HG02759 (cell line): ENCODE results near the gene BRME1.
A peak's percentile ranks its signal among the peaks of the same experiment; 100 is the strongest.
"Not testable (repeated sequence)": the region's sequence is repeated elsewhere in the genome, so short reads cannot be mapped to it uniquely, and the experiment has no call there.

Source experiments
- ATAC-seq: cut with Tn5 transposase; IDR thresholded peaks from one replicate; pipeline ENCODE4 v1.9.1; 2021; ENCODE audit warnings: mild to moderate bottlenecking, moderate library complexity; ENCODE audit not compliant: unreplicated experiment

The BRME1 gene

GRCh38 chr19:13868663-13869062 lies 37.3 kb downstream of the BRME1 start:
- no peak for ATAC-seq

DNA sequence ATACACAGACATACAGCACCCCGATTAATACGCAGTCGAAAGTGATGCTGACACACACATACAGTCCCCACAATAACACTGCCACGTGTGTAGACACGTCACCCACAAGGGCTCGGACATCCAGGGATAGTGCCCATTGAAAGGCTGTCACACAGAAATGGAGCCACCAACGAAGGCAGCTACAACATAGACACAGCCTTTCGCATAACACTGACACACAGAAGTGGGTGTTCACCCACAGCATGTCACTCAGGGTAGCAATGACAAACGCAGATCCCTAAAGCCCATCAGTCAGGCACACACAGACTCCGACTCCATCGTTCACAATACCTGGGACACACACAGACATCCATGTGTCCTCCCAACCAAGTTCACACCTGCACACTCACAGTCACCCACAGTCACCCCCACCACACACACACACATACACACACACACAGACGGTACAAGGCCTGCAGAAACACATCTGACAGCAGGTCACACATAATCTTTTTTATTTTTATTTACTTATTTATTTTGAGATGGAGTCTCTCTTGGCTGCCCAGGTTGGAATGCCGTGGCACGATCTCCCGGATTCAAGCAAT lies 39.4 kb downstream of the BRME1 start:
- ATAC-seq = no peak

- no peak for ATAC-seq
Measured at GRCh38 chr19:13865571-13866462, 40.1 kb downstream of the BRME1 start.

DNA sequence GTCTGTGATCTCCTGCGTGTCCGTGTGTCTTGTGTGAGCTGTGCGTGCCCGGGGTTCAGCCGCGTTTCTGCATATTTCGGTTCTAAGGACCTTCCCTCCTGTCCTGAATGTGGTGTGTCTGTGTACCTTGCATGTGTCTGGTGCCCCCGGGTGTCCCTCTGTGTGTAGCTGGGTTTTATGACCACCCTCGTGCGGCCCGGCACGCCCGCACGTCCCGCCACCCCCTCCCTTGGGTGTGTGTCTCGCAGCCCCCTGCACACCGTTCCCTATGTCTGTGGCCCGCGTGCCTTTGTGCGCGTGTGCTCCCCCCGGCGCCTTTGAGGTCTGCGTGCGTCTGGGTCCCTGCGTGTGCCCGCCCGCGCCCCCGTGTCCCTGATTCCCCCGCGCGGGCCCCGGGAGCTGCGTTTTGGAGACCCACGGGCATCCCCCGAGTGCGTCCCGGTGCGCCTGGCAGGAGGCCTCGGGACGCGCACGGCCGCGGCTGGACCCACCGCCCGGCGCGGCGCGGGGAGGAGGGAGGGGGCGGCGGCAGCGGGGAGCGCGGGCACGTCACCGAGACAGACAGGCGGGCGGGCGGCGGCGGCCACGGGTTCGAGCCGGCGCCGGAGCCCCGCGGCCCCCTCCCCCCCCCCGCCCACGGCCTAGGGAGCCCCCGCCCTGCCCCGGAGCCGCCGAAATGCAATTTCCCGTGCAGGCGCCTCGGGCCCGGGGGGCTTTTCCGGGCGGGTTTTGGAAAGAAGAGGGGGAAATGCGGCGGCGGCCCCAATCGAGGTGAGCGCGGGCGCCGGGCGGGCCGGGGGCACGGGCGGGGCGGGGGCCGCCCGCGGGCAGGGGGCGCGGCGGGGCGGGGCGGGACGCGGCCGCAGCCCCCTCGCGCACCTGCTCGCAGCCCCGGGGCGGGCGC lies 41.0 kb downstream of the BRME1 start:
- no peak for ATAC-seq

DNA sequence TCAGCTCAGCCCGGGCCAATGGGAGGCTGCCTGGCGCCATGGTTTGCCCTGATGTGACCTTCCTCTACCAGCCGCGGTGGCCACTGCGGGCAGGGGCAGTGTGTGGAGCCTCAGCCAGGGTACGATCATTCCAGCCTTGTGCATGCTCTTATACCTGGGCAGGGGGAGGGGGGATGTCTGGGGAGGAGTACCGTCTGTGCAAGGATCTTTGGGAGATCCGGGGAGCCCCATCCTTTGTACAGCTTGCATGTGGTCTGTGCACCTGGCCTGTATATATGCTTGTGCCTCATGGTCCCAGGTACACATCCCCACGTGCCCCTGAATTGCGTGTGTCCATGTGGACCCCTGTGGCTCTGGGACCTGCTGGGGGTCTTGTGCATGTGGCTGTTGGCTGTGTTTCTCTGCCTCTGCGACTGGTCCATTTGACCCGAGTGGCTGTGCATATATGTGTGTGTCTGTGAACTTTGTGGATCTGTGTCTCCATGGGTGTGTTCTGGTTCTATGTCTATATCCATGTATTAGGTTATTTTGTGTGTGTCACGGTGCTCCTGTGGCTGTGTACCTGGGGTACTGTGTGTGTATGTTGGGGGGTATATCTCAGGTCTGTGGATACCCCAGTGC lies 41.8 kb downstream of the BRME1 start:
- no peak for ATAC-seq

GRCh38 chr19:13861714-13862531 lies 44.0 kb downstream of the BRME1 start:
- peak; percentile 75 for ATAC-seq

- peak; percentile 35 for ATAC-seq
Measured at GRCh38 chr19:13861392-13861713, 44.6 kb downstream of the BRME1 start.

GRCh38 chr19:13860679-13861391 lies 45.1 kb downstream of the BRME1 start:
- ATAC-seq = no peak

DNA sequence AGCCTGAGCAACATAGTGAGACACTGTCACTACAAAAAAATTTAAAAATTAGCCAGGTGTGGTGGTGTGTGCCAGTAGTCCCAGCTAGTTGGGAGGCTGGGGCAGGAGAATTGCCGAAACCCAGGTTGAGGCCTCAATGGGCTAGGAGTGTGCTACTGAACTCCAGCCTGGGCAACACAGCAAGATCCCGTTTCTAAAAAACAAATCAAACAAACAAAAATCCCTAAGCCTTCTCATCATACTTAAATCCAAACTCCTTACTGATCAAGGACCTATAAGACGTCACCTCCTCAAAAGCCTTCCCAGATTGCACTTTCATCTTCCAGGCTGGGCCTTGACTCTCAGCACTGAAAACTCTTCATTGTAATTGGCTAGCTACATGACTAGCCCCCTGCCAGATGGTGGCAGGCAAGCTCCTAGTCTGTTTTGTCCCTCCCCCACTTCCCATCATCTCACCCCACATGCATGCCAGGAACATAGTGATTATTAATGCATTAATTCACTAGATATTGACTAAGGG lies 46.5 kb downstream of the BRME1 start:
- no peak for ATAC-seq

- ATAC-seq = no peak
Measured at GRCh38 chr19:13856497-13856896, 49.4 kb downstream of the BRME1 start.

- ATAC-seq = not testable (repeated sequence)
Measured at GRCh38 chr19:13852171-13852707, 53.7 kb downstream of the BRME1 start.

- not testable (repeated sequence) for ATAC-seq
Measured at GRCh38 chr19:13851734-13852114, 54.2 kb downstream of the BRME1 start.

- no peak for ATAC-seq
Measured at GRCh38 chr19:13850910-13851733, 54.8 kb downstream of the BRME1 start.

DNA sequence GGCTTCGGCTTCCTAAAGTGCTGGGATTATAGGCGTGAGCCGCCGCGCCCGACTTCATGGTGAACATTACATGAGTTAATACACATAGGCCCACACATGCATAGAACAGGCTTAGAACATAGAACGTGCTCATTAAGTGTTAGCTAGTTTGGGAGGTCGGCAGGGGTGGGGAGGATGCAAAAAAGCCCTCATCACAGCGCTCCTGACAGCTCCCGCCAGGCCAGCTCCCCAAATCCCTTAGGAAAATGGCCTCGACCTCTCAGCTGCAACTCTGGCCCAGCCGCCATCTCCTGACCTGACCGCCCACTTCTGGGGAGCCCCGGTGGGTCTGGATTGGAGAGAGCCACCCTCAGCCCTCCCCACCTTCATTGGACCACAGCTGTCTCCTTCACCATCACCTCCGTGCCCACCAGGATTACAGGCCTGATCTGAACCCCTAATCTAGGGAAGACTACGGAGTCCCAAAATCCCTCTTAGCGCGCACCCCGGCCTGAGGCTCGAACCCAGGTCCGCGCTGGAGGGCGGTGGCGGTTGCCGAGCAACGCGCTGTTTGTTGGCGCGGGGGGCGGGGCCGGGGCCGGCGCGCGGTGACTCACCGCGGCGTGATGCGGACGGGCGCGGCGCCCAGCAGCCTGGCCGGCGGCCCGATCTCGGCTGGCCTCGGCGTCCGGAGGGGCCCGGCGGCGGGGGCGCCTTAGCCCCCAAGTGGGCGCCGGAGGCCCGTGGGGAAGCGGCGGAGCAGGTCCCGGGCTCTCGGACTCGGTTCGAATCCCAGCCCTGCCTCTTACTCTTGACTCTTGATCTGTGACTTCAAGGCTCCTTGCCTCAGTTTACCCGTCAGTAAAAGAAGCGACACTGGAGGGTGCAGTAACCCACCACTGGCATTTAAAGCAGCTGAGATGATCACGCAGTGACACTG lies 55.7 kb downstream of the BRME1 start:
- no peak for ATAC-seq

DNA sequence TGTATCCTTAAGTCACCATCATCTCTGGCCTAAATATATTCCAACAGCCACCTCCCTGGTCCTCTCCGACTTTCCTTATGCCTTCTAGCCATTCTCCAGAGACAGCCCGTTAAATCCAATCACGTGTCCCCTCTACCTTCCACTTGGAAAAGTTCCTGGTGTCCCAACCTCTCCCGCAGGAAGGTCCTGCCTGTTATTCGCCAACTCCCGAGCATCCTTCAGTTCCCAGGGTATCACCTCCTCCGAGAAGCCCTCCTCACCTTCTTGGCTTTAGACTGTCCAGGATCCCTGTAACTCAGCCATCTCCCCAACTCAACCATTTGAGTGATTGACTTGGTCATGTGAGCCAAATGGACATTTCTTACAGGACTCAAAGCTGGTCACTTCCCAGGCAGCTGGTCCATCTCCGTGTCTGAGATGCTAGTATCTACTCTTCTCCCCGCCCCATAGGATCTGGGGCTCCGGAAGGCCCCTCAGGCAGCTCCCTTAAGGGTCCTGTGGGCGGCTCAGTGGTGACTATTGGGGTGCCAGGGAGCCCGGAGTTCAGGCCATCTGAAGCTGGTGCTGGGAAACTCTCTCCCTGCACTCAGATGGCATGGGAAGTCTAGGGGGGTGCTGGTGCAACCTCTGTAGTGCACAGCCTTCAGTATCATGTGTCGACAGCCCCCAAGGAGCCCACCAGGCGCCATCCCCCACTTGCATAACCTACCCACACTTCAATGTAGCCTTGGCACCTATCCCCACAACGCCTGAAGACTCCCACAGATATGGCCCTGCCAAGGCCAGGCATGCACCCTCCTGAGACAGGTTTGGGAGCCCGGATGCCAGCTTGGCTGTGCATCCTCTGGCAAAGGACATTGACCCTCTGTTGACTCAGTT lies 56.9 kb downstream of the BRME1 start:
- ATAC-seq = no peak

GRCh38 chr19:13848340-13848677 lies 57.6 kb downstream of the BRME1 start:
- ATAC-seq = no peak
